HCT116 (cell line): ENCODE data around the gene HTR2C.

Experiments used
- CTCF ChIP-seq, 3 experiments: fragments of 200-600 bp in 1 of 3; sonication (generic) in 1 of 3; IDR thresholded peaks in 2 of 3; conservative IDR thresholded peaks in 1 of 3; 2 replicates each; pipeline ENCODE4 v1.5.1; 2012 to 2017; ENCODE audit warnings: low read depth in 2 of 3, low read length in 2 of 3, antibody characterized with exemption in 1 of 3, borderline replicate concordance in 1 of 3, control low read depth in 1 of 3, mild to moderate bottlenecking in 1 of 3, mixed read lengths in 1 of 3, mixed run types in 1 of 3, moderate library complexity in 1 of 3; ENCODE audit not compliant: insufficient read depth in 1 of 3
- EGR1 ChIP-seq: IDR thresholded peaks from 2 replicates; pipeline ENCODE4 v1.6.1; 2012; ENCODE audit warnings: low read depth
- EZH2phosphoT487 ChIP-seq: fragments of 200-600 bp; IDR thresholded peaks from 2 replicates; pipeline ENCODE4 v1.6.1; 2018; ENCODE audit warnings: antibody characterized with exemption, borderline replicate concordance
- POLR2AphosphoS5 ChIP-seq: IDR thresholded peaks from 2 replicates; pipeline ENCODE4 v1.6.1; 2011; ENCODE audit warnings: mild to moderate bottlenecking, low read depth, low read length, moderate library complexity
- RAD21 ChIP-seq: IDR thresholded peaks from 2 replicates; pipeline ENCODE4 v1.6.1; 2012; ENCODE audit warnings: low read depth, mild to moderate bottlenecking
- SP1 ChIP-seq: IDR thresholded peaks from 2 replicates; pipeline ENCODE4 v1.6.1; 2012; ENCODE audit warnings: low read depth
- ZFX ChIP-seq: fragments of 450-650 bp; IDR thresholded peaks from 2 replicates; pipeline ENCODE4 v1.6.1; 2017

- no peak for TF ChIP-seq POLR2AphosphoS5
- no peak for TF ChIP-seq EGR1
- TF ChIP-seq EZH2phosphoT487, result no peak
- no peak for TF ChIP-seq ZFX
- no peak for TF ChIP-seq SP1
- TF ChIP-seq RAD21, result no peak
- TF ChIP-seq CTCF (IDR thresholded peaks at IDR 0.05 in 2 of 3, conservative IDR thresholded peaks at IDR 0.05 in 1 of 3; ENCODE audit: borderline replicate concordance in 1 of 3, insufficient read depth in 1 of 3, low read depth in 2 of 3, low read length in 2 of 3), result no peak
These were observed 216.8 kb downstream of the HTR2C start for GRCh38 chrX:114800719-114801118.
